Immature natural killer cell (primary cell): ENCODE results near the gene SNTB2. TPM values are rescaled to one million over a fixed set of nuclear protein-coding genes. Genes with fewer than 3 reads are reported as not detected.
"Not testable (repeated sequence)": the region's sequence is repeated elsewhere in the genome, so short reads cannot be mapped to it uniquely, and the experiment has no call there.

Experiments used
- DNase-seq, 3 donors: peaks; one replicate each; pipeline ENCODE4 v3.0.0; 2022; ENCODE audit warnings: mixed read lengths in 1 of 3
- H3K27ac Mint-ChIP-seq, 6 donors: one replicate each; pipeline ENCODE4 v1.8.0; 2020; ENCODE audit warnings: mixed read lengths in 6 of 6, mild to moderate bottlenecking in 5 of 6, inconsistent platforms in 4 of 6, moderate library complexity in 3 of 6
- H3K27me3 Mint-ChIP-seq, 3 donors: one replicate each; pipeline ENCODE4 v1.8.0; 2020 to 2021; ENCODE audit warnings: low read depth in 3 of 3, mild to moderate bottlenecking in 3 of 3, mixed read lengths in 3 of 3, moderate library complexity in 3 of 3, inconsistent platforms in 1 of 3
- H3K36me3 Mint-ChIP-seq, 3 donors: one replicate each; pipeline ENCODE4 v1.8.0; 2020; ENCODE audit warnings: mixed read lengths in 3 of 3, inconsistent platforms in 2 of 3, mild to moderate bottlenecking in 2 of 3
- H3K4me1 Mint-ChIP-seq, 2 donors: one replicate each; pipeline ENCODE4 v1.8.0; 2020; ENCODE audit warnings: inconsistent platforms in 2 of 2, mild to moderate bottlenecking in 2 of 2, mixed read lengths in 2 of 2, moderate library complexity in 1 of 2
- H3K4me3 Mint-ChIP-seq, 5 donors: one replicate each; pipeline ENCODE4 v1.8.0; 2020; ENCODE audit warnings: mild to moderate bottlenecking in 5 of 5, mixed read lengths in 5 of 5, inconsistent platforms in 3 of 5, moderate library complexity in 3 of 5
- H3K9me3 Mint-ChIP-seq, 6 donors: one replicate each; pipeline ENCODE4 v1.8.0; 2020; ENCODE audit warnings: mild to moderate bottlenecking in 6 of 6, mixed read lengths in 6 of 6, inconsistent platforms in 4 of 6, moderate library complexity in 3 of 6
- polyA plus RNA-seq, 3 donors: library from polyadenylated mRNA; unstranded; fragments of 300-500 nt; fragmentation: Illumina TruSeq; gene quantifications; one replicate each; pipeline ENCODE4 v1.2.3, GENCODE V29; 2021

SNTB2 gene
- polyA plus RNA-seq, 3 donors from 2014 or later = 16.7 to 23.1 (median 17.7) TPM

- no peaks in the 10 kb centered on the region for H3K27me3 Mint-ChIP-seq
- H3K9me3 Mint-ChIP-seq = no peaks in the 10 kb centered on the region
- peak overlapping the region in 1 of 5 donors; percentile 28 for H3K4me3 Mint-ChIP-seq
- H3K27ac Mint-ChIP-seq = peak overlapping the region in 3 of 6 donors; percentile 37 to 65 (median 51)
- H3K36me3 Mint-ChIP-seq = peaks cover 16 to 20% (median 17%) of the 10 kb centered on the region in 3 donors
- DNase-seq = no peak
- peaks cover 15 to 36% of the 10 kb centered on the region in 2 donors for H3K4me1 Mint-ChIP-seq
Observed at GRCh38 chr16:69260506-69260905, 73.5 kb downstream of the SNTB2 start.

- H3K4me3 Mint-ChIP-seq = peak overlapping the region in 2 of 5 donors; percentile 53 to 65
- peaks cover 14 to 18% (median 15%) of the 10 kb centered on the region in 3 donors for H3K36me3 Mint-ChIP-seq
- DNase-seq = no peak
- no peaks in the 10 kb centered on the region for H3K27me3 Mint-ChIP-seq
- H3K9me3 Mint-ChIP-seq = no peaks in the 10 kb centered on the region
- H3K27ac Mint-ChIP-seq = peak overlapping the region in 2 of 6 donors; percentile 34 to 59
- peaks cover 17 to 29% of the 10 kb centered on the region in 2 donors for H3K4me1 Mint-ChIP-seq
Observed at GRCh38 chr16:69266334-69267063, 79.5 kb downstream of the SNTB2 start.

GRCh38 chr16:69267633-69268032 is 80.7 kb downstream of the SNTB2 start:
- no peaks in the 10 kb centered on the region for H3K27me3 Mint-ChIP-seq
- DNase-seq = no peak
- no peak overlapping the region for H3K27ac Mint-ChIP-seq
- H3K9me3 Mint-ChIP-seq = no peaks in the 10 kb centered on the region
- H3K4me3 Mint-ChIP-seq = no peak overlapping the region
- peaks cover 17 to 29% of the 10 kb centered on the region in 2 donors for H3K4me1 Mint-ChIP-seq
- peaks cover 14 to 22% (median 19%) of the 10 kb centered on the region in 3 donors for H3K36me3 Mint-ChIP-seq

- H3K4me1 Mint-ChIP-seq = peaks cover 14 to 24% of the 10 kb centered on the region in 2 donors
- H3K27me3 Mint-ChIP-seq = no peaks in the 10 kb centered on the region
- H3K4me3 Mint-ChIP-seq = no peak overlapping the region
- H3K27ac Mint-ChIP-seq = peak overlapping the region in 1 of 6 donors; percentile 30
- no peak for DNase-seq
- peaks cover 7 to 22% (median 15%) of the 10 kb centered on the region in 3 donors for H3K36me3 Mint-ChIP-seq
- H3K9me3 Mint-ChIP-seq = no peaks in the 10 kb centered on the region
Observed at GRCh38 chr16:69270395-69270794, 83.4 kb downstream of the SNTB2 start.

GRCh38 chr16:69270831-69271230 is 83.9 kb downstream of the SNTB2 start:
- no peak for DNase-seq
- H3K27ac Mint-ChIP-seq = peak overlapping the region in 1 of 6 donors; percentile 30
- H3K36me3 Mint-ChIP-seq = peaks cover 7 to 22% (median 15%) of the 10 kb centered on the region in 3 donors
- no peak overlapping the region for H3K4me3 Mint-ChIP-seq
- no peaks in the 10 kb centered on the region for H3K27me3 Mint-ChIP-seq
- no peaks in the 10 kb centered on the region for H3K9me3 Mint-ChIP-seq
- H3K4me1 Mint-ChIP-seq = peaks cover 14 to 28% of the 10 kb centered on the region in 2 donors

GRCh38 chr16:69273009-69273408 is 86.0 kb downstream of the SNTB2 start:
- H3K36me3 Mint-ChIP-seq = peaks cover 7 to 19% (median 12%) of the 10 kb centered on the region in 3 donors
- no peaks in the 10 kb centered on the region for H3K9me3 Mint-ChIP-seq
- DNase-seq = no peak
- peak overlapping the region in 1 of 6 donors; percentile 17 for H3K27ac Mint-ChIP-seq
- no peak overlapping the region for H3K4me3 Mint-ChIP-seq
- H3K27me3 Mint-ChIP-seq = no peaks in the 10 kb centered on the region
- H3K4me1 Mint-ChIP-seq = peaks cover under 1 to 12% of the 10 kb centered on the region in 2 donors

- DNase-seq = no peak
- H3K36me3 Mint-ChIP-seq = peaks cover 7 to 19% (median 12%) of the 10 kb centered on the region in 3 donors
- no peak overlapping the region for H3K4me3 Mint-ChIP-seq
- H3K27me3 Mint-ChIP-seq = no peaks in the 10 kb centered on the region
- H3K4me1 Mint-ChIP-seq = peaks cover 3 to 12% of the 10 kb centered on the region in 2 donors
- H3K27ac Mint-ChIP-seq = peak overlapping the region in 2 of 6 donors; percentile 61 to 84
- no peaks in the 10 kb centered on the region for H3K9me3 Mint-ChIP-seq
Observed at GRCh38 chr16:69274699-69275235, 87.8 kb downstream of the SNTB2 start.

- peak overlapping the region in 3 of 6 donors; percentile 11 to 54 (median 13) for H3K27ac Mint-ChIP-seq
- DNase-seq = no peak
- no peak overlapping the region for H3K4me3 Mint-ChIP-seq
- H3K4me1 Mint-ChIP-seq = peaks cover 3 to 12% of the 10 kb centered on the region in 2 donors
- peaks cover 0 to 12% (median 12%) of the 10 kb centered on the region in 3 donors for H3K36me3 Mint-ChIP-seq
- no peaks in the 10 kb centered on the region for H3K27me3 Mint-ChIP-seq
- no peaks in the 10 kb centered on the region for H3K9me3 Mint-ChIP-seq
Observed at GRCh38 chr16:69276148-69277115, 89.5 kb downstream of the SNTB2 start.

- Mint-ChIP-seq H3K27me3 (no peaks in the 10 kb centered on the region), H3K27ac (peak overlapping the region in 3 of 6 donors; percentile 42 to 62 (median 57)), H3K4me3 (no peak overlapping the region), H3K36me3 (peaks cover 3 to 10% (median 8%) of the 10 kb centered on the region in 3 donors), H3K9me3 (no peaks in the 10 kb centered on the region), H3K4me1 (peaks cover 3 to 12% of the 10 kb centered on the region in 2 donors)
- no peak for DNase-seq
Observed at GRCh38 chr16:69277413-69277812, 90.4 kb downstream of the SNTB2 start.

- Mint-ChIP-seq H3K4me1 (peaks cover 0 to 5% of the 10 kb centered on the region in 2 donors), H3K27ac (peak overlapping the region in 1 of 6 donors; percentile 72), H3K4me3 (no peak overlapping the region), H3K36me3 (peaks cover 0 to 6% (median 6%) of the 10 kb centered on the region in 3 donors), H3K9me3 (no peaks in the 10 kb centered on the region), H3K27me3 (no peaks in the 10 kb centered on the region)
- DNase-seq = no peak
Observed at GRCh38 chr16:69283851-69284250, 96.9 kb downstream of the SNTB2 start.

GRCh38 chr16:69285240-69285639 is 98.3 kb downstream of the SNTB2 start:
- Mint-ChIP-seq H3K27ac (no peak overlapping the region), H3K27me3 (no peaks in the 10 kb centered on the region), H3K9me3 (no peaks in the 10 kb centered on the region), H3K4me1 (peaks cover 0 to 3% of the 10 kb centered on the region in 2 donors), H3K36me3 (peaks cover 0 to 10% (median 6%) of the 10 kb centered on the region in 3 donors), H3K4me3 (no peak overlapping the region)
- no peak for DNase-seq

GRCh38 chr16:69286941-69287713 is 100.2 kb downstream of the SNTB2 start:
- DNase-seq = peak; percentile 53 to 64 (median 56)
- Mint-ChIP-seq H3K4me1 (peaks cover 0 to 3% of the 10 kb centered on the region in 2 donors), H3K27ac (peak overlapping the region in 2 of 6 donors; percentile 72 to 73)

GRCh38 chr16:69291657-69292056 is 104.7 kb downstream of the SNTB2 start:
- H3K36me3 Mint-ChIP-seq, H3K4me3 Mint-ChIP-seq, H3K27me3 Mint-ChIP-seq, H3K9me3 Mint-ChIP-seq, H3K4me1 Mint-ChIP-seq, DNase-seq: not testable (repeated sequence)
- peak overlapping the region in 1 of 6 donors; percentile 70 for H3K27ac Mint-ChIP-seq

More at GRCh38 chr16:69286941-69287713, 100.2 kb downstream of the SNTB2 start:
- H3K9me3 Mint-ChIP-seq = no peaks in the 10 kb centered on the region
- peaks cover 0 to 10% (median 6%) of the 10 kb centered on the region in 3 donors for H3K36me3 Mint-ChIP-seq
- no peaks in the 10 kb centered on the region for H3K27me3 Mint-ChIP-seq
- H3K4me3 Mint-ChIP-seq = no peak overlapping the region
